Stomach (tissue), 4 donors: ENCODE results near the gene IL6.

Source experiments
- POLR2A ChIP-seq, 4 donors: fragments of 450-650 bp; IDR thresholded peaks; one replicate each; pipeline ENCODE4 v1.6.1; 2016; ENCODE audit warnings: antibody characterized with exemption in 4 of 4, control low read depth in 2 of 4, mild to moderate bottlenecking in 1 of 4, moderate library complexity in 1 of 4
- TF ChIP-seq, protein P1 (sequence below), 7 experiments: fragments of 450-650 bp in 4 of 7; fragments of 200-600 bp in 3 of 7; sonication (generic) in 3 of 7; IDR thresholded peaks; one replicate each; pipeline ENCODE4 v1.5.1; 2016 to 2019; ENCODE audit warnings: antibody characterized with exemption in 7 of 7, control low read depth in 2 of 7, mild to moderate bottlenecking in 1 of 7

DNA sequence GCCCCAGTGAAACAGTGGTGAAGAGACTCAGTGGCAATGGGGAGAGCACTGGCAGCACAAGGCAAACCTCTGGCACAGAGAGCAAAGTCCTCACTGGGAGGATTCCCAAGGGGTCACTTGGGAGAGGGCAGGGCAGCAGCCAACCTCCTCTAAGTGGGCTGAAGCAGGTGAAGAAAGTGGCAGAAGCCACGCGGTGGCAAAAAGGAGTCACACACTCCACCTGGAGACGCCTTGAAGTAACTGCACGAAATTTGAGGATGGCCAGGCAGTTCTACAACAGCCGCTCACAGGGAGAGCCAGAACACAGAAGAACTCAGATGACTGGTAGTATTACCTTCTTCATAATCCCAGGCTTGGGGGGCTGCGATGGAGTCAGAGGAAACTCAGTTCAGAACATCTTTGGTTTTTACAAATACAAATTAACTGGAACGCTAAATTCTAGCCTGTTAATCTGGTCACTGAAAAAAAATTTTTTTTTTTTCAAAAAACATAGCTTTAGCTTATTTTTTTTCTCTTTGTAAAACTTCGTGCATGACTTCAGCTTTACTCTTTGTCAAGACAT is 574 bp upstream of the IL6 start:
- no peak for TF ChIP-seq POLR2A (IDR thresholded peaks at IDR 0.05)
- TF ChIP-seq, protein P1, sequence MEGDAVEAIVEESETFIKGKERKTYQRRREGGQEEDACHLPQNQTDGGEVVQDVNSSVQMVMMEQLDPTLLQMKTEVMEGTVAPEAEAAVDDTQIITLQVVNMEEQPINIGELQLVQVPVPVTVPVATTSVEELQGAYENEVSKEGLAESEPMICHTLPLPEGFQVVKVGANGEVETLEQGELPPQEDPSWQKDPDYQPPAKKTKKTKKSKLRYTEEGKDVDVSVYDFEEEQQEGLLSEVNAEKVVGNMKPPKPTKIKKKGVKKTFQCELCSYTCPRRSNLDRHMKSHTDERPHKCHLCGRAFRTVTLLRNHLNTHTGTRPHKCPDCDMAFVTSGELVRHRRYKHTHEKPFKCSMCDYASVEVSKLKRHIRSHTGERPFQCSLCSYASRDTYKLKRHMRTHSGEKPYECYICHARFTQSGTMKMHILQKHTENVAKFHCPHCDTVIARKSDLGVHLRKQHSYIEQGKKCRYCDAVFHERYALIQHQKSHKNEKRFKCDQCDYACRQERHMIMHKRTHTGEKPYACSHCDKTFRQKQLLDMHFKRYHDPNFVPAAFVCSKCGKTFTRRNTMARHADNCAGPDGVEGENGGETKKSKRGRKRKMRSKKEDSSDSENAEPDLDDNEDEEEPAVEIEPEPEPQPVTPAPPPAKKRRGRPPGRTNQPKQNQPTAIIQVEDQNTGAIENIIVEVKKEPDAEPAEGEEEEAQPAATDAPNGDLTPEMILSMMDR (IDR thresholded peaks at IDR 0.05): peak in 5 of 7 experiments; percentile 11 to 51 (median 28)
